K562 (cell line): Measurements from ENCODE around the gene SRF. TPM values are rescaled to one million over a fixed set of nuclear protein-coding genes. Genes with fewer than 3 reads are reported as not detected.

Experiments
- polyA plus RNA-seq, 8 experiments: library from polyadenylated mRNA; depleted of rRNA in 4 of 8; stranded (reverse) in 5 of 8; unstranded in 3 of 8; fragments of >200 nt; fragmentation: Nextera tagmentation in 2 of 8; fragmentation: Illumina TruSeq in 1 of 8; extraction: Ambion mirVana in 2 of 8; extraction: Trizol in 1 of 8; gene quantifications; 2 replicates each; pipeline versions ENCODE4 v1.2.1 to v1.2.3, GENCODE V29; 2011 to 2014; ENCODE audit warnings: inconsistent platforms in 1 of 8, missing spikeins in 1 of 8
- total RNA-seq, 7 experiments: library from RNA; depleted of rRNA in 6 of 7; stranded (reverse); fragments of >200 nt in 6 of 7; fragmentation: Illumina TruSeq in 2 of 7; extraction: Trizol in 2 of 7; gene quantifications; 2 replicates each; pipeline versions ENCODE4 v1.2.1 to v1.2.3, GENCODE V29; 2011 to 2021; ENCODE audit warnings: low replicate concordance in 1 of 7
- TF ChIP-seq, protein P1 (sequence below), 2 experiments: fragments of 450-650 bp in 1 of 2; sonication (generic) in 1 of 2; formaldehyde crosslinking in 1 of 2; IDR thresholded peaks; 2 replicates each; pipeline versions ENCODE4 v1.7.1 to v1.9.0; 2016 to 2022; ENCODE audit warnings: inconsistent platforms in 1 of 2, mild to moderate bottlenecking in 1 of 2, missing genetic modification reagents in 1 of 2

SRF gene
- total and polyA plus RNA-seq, 9 of the 15 experiments (the other 6 are each of a cell fraction or from before 2014, with no cell fraction given), result 2.5 to 37.0 (median 24.6) TPM

DNA sequence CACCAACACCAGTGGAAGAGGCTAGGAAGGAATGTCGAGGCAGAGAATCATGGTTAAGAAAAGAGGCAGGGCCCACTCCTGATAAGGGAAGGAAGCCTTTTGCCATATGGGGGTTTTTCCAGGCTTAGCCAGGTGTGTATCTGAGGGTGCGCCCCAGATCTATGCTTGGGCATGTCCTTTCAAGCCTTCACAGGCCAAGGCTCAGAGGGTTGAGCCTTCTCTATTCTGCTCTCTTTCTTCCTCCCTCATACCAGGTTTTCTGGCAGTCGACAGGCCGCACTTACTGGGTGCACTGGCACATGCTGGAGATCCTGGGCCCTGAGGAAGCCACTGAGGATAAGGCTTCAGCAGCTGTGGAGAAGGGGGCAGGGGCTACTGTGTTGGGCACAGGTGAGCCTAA lies 15.6 kb downstream of the SRF start (continued):
- TF ChIP-seq, protein P1, sequence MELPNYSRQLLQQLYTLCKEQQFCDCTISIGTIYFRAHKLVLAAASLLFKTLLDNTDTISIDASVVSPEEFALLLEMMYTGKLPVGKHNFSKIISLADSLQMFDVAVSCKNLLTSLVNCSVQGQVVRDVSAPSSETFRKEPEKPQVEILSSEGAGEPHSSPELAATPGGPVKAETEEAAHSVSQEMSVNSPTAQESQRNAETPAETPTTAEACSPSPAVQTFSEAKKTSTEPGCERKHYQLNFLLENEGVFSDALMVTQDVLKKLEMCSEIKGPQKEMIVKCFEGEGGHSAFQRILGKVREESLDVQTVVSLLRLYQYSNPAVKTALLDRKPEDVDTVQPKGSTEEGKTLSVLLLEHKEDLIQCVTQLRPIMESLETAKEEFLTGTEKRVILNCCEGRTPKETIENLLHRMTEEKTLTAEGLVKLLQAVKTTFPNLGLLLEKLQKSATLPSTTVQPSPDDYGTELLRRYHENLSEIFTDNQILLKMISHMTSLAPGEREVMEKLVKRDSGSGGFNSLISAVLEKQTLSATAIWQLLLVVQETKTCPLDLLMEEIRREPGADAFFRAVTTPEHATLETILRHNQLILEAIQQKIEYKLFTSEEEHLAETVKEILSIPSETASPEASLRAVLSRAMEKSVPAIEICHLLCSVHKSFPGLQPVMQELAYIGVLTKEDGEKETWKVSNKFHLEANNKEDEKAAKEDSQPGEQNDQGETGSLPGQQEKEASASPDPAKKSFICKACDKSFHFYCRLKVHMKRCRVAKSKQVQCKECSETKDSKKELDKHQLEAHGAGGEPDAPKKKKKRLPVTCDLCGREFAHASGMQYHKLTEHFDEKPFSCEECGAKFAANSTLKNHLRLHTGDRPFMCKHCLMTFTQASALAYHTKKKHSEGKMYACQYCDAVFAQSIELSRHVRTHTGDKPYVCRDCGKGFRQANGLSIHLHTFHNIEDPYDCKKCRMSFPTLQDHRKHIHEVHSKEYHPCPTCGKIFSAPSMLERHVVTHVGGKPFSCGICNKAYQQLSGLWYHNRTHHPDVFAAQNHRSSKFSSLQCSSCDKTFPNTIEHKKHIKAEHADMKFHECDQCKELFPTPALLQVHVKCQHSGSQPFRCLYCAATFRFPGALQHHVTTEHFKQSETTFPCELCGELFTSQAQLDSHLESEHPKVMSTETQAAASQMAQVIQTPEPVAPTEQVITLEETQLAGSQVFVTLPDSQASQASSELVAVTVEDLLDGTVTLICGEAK (IDR thresholded peaks at IDR 0.05), result no peak
- TF ChIP-seq, protein P1 (CRISPR knock-in tag; IDR thresholded peaks at IDR 0.05), result no peak
